22Rv1 (cell line): Measurements from ENCODE around the gene RAD52.

ENCODE experiments used
- H3K27ac ChIP-seq: fragments of 450-650 bp; 2 replicates; pipeline ENCODE4 v1.5.1; 2017
- CTCF ChIP-seq: fragments of 450-650 bp; IDR thresholded peaks from 2 replicates; pipeline ENCODE4 v1.5.1; 2017; ENCODE audit warnings: mild to moderate bottlenecking
- ZFX ChIP-seq: fragments of 450-650 bp; IDR thresholded peaks from 2 replicates; pipeline ENCODE4 v1.6.1; 2017; ENCODE audit warnings: antibody characterized with exemption, borderline replicate concordance

Gene RAD52

DNA sequence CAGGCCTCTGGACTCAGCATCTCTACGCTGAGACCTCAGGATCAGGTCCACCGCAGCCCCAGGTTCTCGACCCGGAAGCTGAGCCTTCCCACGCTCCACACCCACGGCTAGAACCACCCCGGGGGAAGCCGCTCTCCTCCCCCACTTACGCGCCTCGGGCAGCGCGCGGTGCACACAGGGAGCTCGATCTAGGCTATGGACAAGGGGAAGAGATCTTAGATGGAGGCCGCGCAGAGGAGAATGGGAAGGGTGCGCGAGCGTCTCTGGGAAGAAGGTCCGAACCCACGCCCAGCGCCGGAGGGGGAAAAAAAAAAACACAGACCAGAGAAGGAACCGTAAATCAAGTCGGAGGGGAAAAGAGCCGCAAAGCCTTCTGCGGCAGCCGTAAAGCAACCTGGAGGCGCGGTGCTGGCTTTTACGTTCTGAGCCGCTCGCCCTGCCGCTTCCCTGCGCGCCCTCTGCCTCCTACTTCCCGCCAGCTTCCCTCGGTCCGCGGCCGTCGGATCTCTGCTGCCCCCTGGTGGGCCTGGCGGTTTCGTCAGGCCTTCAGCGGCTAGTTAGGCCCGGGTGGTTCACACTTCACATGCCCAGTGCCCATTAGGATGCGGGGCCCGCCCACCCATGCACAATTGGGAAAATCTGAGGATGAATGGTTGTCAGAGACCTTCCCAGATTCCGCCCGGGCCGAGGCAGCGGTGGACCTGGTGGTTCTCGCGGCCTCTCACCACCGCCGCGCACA lies at the start of gene RAD52:
Gene RAD52, minus strand, starts transcription at position 242 of the 739 bp plus-strand sequence. CDS start 16,636 bp downstream, outside the sequence.
- TF ChIP-seq ZFX (no peak), CTCF (peak; percentile 100)
- peak within 1 kb of the TSS; percentile 98 for H3K27ac ChIP-seq

- no peak overlapping the region for H3K27ac ChIP-seq
- TF ChIP-seq ZFX (no peak), CTCF (no peak)
These were observed 48.8 kb upstream of the RAD52 start for GRCh38 chr12:998020-998874.

DNA sequence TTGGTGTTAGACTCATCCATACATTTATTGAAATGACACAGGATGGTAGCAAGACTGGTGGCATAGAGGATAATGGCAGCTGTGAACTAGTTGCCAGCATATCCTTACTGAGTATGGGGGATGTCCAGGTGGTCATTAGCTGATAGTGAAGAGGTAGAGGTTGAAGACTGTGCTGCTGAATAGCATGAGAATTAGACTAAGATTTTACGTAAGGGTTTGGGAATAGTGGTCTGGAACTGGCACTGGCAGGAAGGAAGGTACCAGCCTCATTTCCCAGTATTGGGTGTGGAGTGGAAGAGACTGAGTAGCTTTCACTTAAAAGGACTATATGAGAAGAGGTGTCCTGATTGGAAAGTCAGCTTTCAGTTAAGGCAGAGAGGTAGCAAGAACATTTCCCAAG lies 48.0 kb upstream of the RAD52 start:
- TF ChIP-seq CTCF: no peak
- TF ChIP-seq ZFX: no peak
- no peak overlapping the region for H3K27ac ChIP-seq

- no peak for TF ChIP-seq ZFX
- no peak for TF ChIP-seq CTCF
- H3K27ac ChIP-seq: no peak overlapping the region
These were observed 47.4 kb upstream of the RAD52 start for GRCh38 chr12:996881-997280.

GRCh38 chr12:992647-993046 lies 43.2 kb upstream of the RAD52 start:
- TF ChIP-seq ZFX: no peak
- no peak for TF ChIP-seq CTCF

GRCh38 chr12:991350-992333 lies 42.1 kb upstream of the RAD52 start:
- no peak for TF ChIP-seq CTCF
- TF ChIP-seq ZFX: no peak
- H3K27ac ChIP-seq: peak overlapping the region; percentile 83

More at GRCh38 chr12:992647-993046, 43.2 kb upstream of the RAD52 start:
- no peak overlapping the region for H3K27ac ChIP-seq
